NB4 (cell line): ENCODE measurements around the gene GARS1.

Source experiments
- DNase-seq: peaks from one replicate; pipeline ENCODE4 v3.0.0; 2010; ENCODE audit warnings: low read depth
- H3K4me3 ChIP-seq: one replicate; pipeline ENCODE4 v1.5.1; 2011; ENCODE audit warnings: mild to moderate bottlenecking, low read depth, low read length, moderate library complexity
- MYC ChIP-seq: IDR thresholded peaks from 2 replicates; pipeline ENCODE4 v1.6.1; 2011; ENCODE audit warnings: low read depth, low read length
- POLR2A ChIP-seq: IDR thresholded peaks from 2 replicates; pipeline ENCODE4 v1.6.1; 2011; ENCODE audit warnings: mild to moderate bottlenecking; ENCODE audit not compliant: insufficient read length; ENCODE audit errors: extremely low read depth
- TF ChIP-seq, protein P1 (sequence below): IDR thresholded peaks from 2 replicates; pipeline ENCODE4 v1.6.1; 2011; ENCODE audit warnings: low read depth, low read length
- TF ChIP-seq, protein P2 (sequence below): IDR thresholded peaks from one replicate; pipeline ENCODE4 v1.5.1; 2012; ENCODE audit warnings: low read depth, low read length

Gene GARS1

GRCh38 chr7:30612658-30613265 is 18.1 kb downstream of the GARS1 start:
- no peak for DNase-seq
- H3K4me3 ChIP-seq: no peak overlapping the region
- TF ChIP-seq, protein P1, sequence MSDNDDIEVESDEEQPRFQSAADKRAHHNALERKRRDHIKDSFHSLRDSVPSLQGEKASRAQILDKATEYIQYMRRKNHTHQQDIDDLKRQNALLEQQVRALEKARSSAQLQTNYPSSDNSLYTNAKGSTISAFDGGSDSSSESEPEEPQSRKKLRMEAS: no peak
- TF ChIP-seq MYC (no peak), POLR2A (no peak)
- TF ChIP-seq, protein P2, sequence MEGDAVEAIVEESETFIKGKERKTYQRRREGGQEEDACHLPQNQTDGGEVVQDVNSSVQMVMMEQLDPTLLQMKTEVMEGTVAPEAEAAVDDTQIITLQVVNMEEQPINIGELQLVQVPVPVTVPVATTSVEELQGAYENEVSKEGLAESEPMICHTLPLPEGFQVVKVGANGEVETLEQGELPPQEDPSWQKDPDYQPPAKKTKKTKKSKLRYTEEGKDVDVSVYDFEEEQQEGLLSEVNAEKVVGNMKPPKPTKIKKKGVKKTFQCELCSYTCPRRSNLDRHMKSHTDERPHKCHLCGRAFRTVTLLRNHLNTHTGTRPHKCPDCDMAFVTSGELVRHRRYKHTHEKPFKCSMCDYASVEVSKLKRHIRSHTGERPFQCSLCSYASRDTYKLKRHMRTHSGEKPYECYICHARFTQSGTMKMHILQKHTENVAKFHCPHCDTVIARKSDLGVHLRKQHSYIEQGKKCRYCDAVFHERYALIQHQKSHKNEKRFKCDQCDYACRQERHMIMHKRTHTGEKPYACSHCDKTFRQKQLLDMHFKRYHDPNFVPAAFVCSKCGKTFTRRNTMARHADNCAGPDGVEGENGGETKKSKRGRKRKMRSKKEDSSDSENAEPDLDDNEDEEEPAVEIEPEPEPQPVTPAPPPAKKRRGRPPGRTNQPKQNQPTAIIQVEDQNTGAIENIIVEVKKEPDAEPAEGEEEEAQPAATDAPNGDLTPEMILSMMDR: no peak

DNA sequence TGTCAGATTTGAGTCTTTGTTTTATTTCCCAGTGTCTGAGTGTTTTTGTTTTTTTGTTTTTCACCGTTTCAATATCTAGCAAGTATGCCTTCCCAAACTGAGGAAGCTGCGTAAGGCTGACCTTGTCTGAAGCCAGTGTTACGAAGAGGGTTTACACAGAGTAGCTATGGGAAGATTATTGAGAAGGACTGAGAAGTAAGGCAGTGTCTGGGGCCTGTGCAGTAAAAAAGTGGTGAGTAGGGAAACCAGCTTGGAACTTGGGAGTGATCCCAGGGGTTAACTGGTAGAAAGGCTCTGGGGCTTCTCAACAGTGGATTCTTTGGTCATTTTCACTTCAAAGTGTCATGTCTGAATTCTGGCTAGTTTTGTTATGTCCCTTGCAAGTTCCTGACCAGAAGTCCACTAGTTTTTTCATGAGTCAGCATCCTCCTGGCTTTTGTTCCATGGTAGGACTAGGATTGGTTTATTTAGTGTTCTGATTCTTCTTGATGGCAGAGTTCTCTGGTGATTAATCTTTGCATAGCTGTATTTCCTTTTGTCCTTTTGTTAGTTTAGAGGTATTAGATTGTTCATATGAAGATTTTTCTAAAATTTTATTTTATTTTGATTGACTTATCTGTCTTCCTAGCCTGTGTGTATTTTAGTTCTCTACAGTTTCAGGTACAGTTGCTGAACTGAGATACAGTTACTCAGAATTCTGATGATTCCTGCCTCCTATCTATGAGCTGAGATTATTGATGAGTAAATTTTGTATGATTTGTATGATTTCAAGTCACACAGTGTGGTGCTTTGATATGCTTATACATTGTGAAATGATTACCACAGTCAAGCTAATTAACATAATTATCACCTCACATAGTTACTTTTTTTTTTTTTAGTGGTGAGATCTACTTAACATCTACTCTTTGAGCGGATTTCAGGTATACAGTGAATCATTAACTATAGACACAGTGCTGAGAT is 19.0 kb downstream of the GARS1 start:
- H3K4me3 ChIP-seq: no peak overlapping the region
- no peak for DNase-seq
- TF ChIP-seq, protein P2: no peak
- TF ChIP-seq, protein P1: no peak
- TF ChIP-seq POLR2A (no peak), MYC (no peak)

GRCh38 chr7:30616318-30616717 is 21.6 kb downstream of the GARS1 start:
- H3K4me3 ChIP-seq: no peak overlapping the region
- DNase-seq: no peak
- TF ChIP-seq POLR2A (no peak), MYC (no peak)
- TF ChIP-seq, protein P2: no peak
- TF ChIP-seq, protein P1: no peak

DNA sequence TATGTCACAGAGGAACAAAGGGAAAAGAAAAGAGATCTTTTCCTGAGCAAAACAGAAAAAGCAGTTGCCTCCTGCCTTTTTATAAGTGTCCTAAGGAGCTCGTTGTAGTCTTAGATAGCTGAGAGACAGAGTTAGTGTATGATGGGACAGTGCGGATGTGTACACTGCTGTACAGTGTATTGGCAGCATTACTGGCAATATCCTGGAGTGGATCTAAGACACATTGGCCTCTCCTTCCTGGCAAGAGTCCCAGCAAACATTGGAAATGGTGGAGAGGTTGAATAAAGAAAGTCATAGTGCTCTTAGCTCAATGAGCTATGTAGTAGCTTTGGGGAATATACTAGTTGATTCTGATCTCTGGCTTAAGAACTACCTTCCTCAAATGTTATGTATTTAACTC is 22.7 kb downstream of the GARS1 start:
- TF ChIP-seq, protein P1: no peak
- TF ChIP-seq, protein P2: no peak
- TF ChIP-seq POLR2A (no peak), MYC (no peak)
- no peak overlapping the region for H3K4me3 ChIP-seq
- no peak for DNase-seq

DNA sequence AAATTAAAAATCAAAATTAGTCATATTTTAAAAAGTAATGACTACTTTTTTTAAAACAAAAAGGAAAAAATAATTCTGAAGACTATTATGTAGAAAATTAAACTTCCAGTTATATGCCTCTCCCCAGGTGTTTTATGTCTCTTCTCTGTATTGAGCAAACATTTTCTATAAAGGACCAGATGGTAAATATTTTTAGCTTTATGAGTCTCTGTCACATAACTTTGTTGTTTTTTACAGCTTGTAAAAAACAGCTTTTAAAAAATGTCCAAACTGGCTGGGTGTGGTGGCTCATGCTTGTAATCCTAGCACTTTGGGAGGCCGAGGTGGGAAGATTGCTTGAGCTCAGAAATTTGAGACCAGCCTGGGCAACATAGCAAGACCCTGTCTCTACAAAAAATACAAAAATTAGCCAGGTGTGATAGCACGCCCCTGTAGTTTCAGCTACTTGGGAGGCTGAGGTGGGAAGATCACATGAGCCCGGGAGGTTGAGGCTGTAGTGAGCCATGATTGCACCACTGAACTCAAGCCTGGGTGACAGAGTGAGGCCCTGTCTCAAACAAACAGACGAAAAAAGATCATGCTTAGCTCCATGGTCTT is 23.5 kb downstream of the GARS1 start:
- TF ChIP-seq, protein P2: no peak
- TF ChIP-seq POLR2A: no peak
- TF ChIP-seq MYC: no peak
- TF ChIP-seq, protein P1: no peak
- no peak overlapping the region for H3K4me3 ChIP-seq
- DNase-seq: no peak
